HG03469 (cell line): Measurements from ENCODE around the gene MUC20.
"Not testable (repeated sequence)": the region's sequence is repeated elsewhere in the genome, so short reads cannot be mapped to it uniquely, and the experiment has no call there.

Source experiments
- ATAC-seq: cut with Tn5 transposase; IDR thresholded peaks from one replicate; pipeline ENCODE4 v1.9.1; 2021; ENCODE audit warnings: mild to moderate bottlenecking, moderate library complexity, moderate number of reproducible peaks; ENCODE audit not compliant: unreplicated experiment

The MUC20 gene

DNA sequence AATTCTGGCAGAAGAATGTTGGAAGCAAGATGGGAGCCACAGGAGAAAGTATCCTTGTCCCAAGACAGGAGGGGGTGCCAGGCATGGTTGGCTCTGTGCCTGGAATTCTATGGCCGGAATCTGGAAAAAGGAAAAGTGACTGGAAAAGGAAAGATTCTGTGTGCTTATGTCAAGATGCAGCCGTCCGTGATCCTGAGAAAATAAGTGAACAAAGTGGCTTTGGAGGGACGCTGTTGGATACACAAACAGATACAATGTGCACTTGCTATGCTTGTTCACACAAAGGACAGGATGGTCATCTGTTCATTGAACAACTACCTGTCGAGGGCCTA lies 28.5 kb upstream of the MUC20 start:
- no peak for ATAC-seq

DNA sequence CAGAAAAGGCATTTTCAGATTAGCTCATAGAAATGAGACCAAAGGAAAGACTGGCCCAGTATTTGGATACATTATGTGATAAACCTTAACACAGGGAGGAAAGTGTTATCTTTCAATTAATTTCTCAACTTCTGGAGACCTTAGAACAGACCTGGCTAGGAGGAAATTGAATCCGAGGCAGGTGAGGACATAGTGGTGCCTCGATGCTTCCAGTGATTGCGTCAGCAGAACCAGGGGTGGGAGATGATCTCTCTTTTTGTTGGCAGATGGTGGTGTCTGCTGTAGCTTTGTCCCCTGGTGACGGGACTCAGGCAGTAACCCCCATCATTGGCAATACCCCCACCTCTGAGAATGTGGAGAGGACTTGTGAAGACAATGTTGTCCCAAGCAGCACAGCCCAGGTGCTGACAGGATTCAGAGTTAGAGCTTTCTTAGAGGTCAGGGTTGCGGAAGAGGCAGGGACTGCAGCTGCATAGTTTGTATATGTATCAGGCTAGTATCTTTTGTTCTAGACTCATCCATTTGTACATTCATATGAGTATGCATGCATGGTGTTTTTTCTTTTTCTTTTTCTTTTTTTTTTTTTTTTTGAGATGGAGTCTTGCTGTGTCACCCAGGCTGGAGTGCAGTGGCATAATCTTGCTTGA lies 27.9 kb upstream of the MUC20 start:
- ATAC-seq = no peak

DNA sequence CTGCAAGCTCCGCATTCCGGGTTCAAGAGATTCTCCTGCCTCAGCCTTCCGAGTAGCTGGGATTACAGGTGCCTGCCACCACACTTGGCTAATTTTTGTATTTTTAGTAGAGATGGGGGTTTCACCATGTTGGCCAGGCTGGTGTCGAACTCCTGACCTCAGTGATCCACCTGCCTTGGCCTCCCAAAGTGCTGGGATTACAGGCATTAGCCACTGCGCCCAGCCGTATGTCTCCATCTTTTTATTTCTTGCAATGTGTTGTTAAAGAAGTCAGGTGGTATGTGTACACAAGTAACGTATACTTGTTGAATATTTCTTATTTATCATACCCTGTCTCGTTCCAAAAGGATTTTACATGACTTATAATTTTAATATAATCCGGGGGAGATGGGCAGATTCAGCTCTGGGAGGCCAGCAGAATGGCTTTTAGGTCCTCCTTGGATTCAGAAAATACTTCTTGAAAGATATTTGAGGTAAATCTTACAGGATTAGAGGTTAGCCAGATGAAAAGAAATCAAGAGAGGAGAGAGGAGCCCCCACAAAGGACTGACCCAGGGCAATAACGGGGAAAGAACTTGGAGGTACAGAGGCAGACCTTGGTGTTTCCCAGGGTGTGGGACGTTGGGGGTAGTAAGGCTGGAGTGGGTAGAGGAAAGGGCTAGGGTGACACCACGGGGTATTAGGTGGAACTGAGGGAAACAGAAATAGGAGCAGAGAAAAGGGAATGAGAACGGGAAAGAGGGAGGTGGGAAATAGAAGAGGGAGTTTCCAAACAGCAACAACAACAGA lies 27.2 kb upstream of the MUC20 start:
- ATAC-seq = no peak

DNA sequence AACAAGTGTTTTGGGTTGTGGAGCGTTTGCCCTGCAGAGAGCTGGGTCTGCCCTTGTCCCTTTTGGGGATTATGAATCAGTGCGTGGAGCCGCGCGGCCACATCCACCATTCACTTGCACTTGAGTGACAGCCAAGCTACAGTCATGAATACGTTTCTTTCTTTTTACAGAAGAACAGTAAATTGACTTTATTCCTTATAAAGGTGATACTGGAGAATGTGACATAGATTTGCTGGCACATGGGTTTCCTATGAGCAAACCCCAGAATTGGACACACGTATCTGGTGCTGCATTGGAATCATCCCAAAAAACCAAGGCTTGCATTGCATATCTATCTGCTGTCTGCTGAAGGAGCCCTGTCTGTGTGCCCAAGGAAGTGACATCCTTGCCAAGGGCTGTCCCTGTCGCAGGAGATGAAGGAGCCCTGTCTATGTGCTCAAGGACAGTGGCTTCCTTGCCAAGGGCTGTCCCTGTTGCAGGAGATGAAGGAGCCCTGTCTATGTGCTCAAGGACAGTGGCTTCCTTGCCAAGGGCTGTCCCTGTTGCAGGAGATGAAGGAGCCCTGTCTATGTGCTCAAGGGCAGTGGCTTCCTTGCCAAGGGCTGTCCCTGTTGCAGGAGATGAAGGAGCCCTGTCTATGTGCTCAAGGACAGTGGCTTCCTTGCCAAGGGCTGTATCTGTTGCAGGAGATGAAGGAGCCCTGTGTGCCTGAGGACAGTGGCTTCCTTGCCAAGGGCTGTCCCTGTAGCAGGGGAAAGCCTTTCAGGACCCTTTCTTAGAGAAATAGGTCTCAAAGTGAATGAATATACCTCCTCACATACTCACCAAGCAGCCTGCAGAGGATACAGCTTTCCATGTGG lies 26.3 kb upstream of the MUC20 start:
- ATAC-seq = not testable (repeated sequence)

DNA sequence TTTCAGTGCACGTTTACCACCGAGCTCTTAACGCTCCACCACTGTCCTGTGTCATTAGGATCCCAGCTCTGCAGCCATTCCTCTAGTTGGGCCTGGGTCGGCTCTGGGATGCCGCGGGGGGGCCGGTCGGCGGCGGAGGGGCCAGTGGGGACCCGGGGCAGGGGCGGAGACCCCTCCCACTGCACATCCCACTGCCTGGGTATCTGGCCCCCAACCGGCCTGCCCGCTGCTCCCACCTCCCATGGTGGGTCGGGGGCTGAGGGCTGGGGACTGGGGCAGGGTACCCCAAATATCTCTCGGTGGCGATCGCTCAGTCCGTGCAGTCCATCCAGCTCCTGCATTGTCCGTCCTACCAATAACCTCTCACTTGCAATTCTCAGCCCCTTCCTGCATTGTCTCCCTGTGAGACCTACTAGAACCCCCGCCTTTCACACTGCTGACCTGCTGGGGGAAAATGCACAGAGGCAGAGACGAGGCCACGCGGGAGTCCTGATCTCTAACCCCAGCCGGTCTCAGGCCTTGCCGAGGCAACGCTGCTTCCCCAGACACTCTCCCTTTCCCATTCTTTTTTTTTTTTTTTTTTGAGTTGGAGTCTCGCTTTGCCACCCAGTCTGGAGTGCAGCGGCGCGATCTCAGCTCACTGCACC lies 24.0 kb upstream of the MUC20 start:
- no peak for ATAC-seq

DNA sequence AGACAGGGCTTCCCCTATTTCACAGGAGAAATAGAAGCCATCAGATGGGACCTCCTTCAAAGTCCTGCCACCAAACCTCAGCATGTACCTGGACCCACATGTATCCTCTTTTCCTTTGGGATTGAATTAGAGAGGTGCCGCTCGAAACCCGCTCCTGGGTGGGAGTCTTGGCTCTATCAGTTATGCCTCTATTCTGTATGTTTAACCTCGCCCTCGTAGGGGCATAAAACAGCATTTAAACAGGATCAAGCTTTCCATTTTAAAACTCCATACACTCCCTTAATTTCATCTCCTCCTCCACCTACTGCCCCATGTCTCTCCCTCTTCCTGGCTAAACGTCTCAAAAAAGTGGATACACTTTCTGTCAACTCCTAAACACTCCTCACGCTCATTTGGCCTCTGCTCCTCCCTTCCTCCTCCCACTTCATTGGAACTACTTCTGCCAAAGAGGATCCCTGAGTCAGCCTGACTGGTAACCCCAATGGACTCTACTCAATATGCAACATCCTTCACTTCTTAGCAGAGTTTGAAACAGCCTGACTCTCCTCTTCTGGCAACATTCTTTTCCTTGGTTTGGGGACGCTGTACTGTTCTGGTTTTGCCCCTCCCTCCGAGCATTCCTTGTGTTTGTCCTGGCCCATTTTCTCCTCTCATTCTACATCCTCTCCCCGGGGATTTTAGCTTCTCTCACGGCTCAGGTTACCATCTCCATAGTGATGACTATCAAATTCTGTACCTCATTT lies 23.0 kb upstream of the MUC20 start:
- no peak for ATAC-seq

DNA sequence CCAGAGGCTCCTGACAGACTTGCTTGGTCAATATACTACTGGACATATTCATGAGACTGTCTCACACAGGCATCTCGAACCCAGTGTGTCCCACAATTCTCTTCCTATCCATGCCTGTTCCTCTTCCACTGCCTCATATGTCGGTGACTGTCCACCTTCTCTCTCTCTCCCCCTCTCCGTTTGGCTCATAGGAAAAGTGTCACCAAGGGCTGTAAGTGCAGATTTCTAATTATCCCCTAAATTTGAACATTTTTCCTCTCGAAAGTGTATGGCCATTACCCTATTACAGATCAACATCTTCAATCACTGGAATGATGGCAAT lies 22.5 kb upstream of the MUC20 start:
- no peak for ATAC-seq

DNA sequence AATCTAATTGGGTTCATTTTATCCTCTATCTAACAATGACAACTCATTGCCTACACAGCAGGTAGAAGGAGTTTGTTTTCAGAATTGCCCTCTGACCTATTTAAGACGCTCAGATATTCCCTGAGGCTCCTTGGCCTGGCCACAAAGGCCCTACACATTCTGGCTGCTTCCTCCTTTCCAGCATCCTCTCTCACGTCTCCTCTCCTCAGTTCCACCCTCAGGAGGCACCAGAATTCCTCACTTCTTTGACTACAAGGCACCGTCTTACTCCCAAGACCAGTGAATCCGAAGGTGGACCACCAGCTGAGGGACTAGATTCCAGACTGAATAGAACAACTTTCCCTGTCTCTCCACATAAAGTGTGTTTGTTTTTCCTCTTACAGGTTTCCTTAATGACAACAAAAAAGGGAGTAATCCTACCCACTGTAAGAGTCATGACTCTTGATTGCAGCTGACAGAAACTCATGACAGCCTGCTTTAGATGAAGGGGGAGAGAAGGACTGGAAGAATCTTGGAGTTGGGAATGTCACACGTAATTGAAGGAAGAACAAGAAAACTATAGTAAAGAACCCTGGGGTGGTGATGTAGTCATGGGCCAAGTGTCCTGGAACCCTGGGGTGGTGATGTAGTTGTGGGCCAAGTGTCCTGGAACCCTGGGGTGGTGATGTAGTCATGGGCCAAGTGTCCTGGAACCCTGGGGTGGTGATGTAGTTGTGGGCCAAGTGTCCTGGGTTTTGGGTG lies 22.0 kb upstream of the MUC20 start:
- no peak for ATAC-seq

DNA sequence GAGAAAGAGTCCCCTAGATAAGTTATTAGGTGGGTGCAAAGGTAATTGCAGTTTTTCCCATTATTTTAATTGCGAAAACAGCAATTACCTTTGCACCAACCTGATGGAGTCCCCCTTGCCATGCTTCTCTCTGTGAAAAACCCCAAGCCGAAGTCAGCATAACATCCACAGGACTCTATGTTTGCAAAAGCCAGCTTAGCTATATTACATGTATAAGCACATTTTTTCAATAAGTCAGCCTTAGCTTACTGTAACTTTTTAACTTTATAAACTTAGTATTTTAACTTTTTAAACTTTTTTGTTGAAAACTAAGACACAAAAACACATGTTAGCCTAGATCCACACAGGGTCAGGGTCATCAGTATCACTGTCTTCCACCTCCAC lies 21.4 kb upstream of the MUC20 start:
- ATAC-seq = no peak

DNA sequence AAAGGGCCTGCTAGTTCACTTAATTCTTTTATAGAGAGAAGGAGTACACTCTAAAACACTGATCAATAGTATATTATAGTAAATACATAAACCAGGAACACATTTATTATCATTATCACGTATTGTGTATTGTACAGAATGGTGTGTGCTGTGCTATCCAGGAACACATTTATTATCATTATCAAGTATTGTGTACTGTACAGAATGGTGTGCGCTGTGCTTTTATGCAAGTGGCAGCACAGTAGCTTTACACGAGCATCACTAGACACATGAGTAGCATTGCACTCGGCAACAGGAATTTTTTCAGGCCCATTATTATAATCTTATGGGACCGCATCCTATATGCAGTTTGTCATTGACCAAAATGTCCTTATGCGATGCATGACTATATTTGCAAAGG lies 20.9 kb upstream of the MUC20 start:
- no peak for ATAC-seq

DNA sequence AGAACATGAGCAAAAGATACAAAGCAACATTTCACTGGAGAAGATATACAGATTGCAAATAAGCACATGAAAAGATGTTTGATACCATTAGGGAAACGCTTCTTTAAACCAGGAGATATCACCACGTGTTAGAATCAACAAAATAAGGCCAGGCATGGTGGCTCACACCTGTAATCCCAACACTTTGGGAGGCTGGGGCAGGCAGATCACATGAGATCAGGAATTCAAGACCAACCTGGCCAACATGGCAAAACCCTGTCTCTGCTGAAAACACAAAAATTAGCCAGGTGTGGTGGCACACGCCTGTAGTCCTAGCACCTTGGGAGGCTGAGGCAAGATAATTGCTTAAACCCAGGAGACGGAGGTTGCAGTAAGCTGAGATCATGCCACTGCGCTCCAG lies 20.5 kb upstream of the MUC20 start:
- no peak for ATAC-seq

DNA sequence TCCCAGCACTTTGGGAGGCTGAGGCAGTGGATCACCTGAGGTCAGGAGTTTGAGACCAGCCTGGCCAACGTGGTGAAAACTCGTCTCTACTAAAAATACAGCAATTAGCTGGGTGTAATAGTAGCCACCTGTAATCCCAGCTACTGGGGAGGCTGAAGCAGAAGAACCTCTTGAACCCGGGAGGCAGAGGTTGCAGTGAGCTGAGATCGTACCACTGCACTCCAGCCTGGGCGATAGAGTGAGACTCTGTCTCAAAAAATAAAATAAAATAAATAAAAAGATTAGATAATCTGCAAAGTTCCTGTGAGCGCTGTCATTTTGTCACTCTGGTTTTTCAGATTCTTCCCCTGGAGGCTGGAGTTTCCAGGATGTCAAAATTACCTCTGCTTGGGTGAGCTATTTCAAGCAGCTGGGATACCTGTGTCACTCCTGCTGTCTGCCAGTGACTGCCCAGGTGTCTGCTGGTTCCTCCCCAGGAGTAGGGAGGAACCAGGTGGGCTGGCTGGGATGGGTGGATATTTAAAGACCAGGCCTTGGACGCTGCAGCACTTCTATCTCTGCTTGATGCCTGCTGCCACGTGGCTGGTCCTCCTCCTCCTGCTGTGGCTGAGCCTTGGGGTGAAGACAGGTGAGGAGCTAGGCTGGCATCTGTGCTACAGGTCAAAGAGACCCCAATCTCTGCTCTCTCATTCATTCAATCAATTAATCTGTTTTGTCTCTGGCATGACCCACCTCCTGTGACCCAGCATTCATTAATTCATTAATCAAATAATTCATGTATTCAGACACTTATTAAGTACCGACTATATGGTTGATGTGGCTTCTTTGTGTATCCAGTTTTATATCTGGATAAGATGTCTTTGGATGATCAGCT lies 19.5 kb upstream of the MUC20 start:
- ATAC-seq = no peak

DNA sequence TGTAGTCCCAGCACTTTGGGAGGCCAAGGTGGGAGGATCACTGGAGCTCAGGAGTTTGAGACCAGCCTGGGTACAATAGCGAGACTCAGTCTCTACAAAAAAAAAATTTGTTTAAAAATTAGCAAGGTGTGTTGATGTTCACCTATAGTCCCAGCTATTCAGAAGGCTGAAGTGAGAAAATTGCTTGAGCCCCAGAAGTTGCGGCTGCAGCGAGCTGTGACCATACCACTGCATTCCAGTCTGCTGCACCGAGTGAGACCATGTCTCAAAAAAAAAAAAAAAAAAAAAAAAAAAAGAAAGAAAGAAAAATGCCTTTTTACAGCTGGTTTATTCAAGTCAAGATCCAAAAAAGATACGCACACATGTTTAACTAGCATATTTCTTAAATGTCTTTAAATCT lies 17.0 kb upstream of the MUC20 start:
- ATAC-seq = no peak

DNA sequence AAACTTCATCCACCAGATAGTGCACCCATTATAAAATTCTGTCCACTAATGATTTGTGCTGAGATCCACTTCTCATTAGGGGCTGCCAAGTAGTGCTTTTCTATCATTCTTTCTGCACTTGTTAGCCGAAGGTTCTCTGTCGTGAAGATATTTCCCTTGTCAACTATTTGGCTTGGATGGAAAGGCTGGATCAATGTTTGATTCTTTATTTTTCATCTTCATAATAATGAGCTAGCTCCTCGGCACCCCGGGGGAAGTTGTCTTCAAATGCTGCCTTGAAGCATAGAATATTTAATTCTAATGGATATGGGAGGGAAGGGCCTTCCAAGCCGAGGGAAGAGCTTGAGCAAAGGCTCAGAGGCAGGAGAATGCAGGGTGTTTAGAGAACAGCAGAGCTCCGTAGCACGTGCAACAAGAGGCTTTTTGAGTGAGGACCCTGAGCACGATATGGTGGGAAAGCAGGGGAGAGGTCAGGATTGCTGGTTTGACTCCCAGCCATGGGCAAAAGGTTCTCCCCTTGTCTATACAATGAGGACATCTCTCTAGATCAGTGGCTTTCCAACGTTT lies 16.3 kb upstream of the MUC20 start:
- ATAC-seq = no peak

DNA sequence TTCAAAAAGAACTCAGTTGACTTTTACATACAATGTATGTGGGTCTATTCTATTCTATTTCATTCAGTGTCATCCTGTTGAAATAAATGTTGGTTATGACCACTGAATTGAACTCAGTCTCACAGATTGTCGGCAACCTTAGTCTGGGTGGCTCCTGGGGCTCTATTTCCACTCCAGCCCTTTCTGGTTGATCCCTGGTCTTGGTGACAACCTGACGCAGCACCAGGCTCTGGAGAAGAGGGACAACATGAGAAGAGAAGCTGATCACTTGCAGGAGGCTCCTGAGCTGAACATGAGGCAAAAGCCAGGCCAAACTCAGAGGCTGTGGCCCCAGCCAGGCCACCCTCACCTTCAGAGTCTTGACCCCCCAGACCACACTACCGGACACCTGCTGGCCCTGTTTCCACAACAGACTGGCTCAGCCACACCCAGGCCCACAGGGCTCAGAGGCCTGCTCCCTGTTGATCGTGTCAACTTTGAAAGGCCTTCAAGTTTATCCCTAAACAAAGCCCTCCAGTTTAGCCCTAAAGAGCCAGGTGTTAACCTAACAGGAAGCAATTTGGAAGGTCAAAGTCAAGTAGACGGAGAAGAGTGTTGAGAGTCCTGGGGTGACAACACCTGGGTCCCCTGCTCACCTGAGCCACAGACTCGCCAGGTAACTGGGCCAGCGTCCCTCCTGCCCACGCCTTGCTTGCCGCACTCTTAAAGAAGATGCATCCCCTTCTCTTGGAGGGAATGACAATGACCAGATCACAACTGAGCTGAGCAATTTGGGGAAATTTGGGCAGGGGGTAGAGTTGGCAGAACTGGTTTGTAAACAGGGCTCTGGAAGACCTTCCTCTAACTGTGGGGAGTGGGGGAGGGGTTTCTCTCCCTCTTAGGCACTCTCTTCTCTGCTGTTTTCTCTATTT lies 15.4 kb upstream of the MUC20 start:
- ATAC-seq = no peak

DNA sequence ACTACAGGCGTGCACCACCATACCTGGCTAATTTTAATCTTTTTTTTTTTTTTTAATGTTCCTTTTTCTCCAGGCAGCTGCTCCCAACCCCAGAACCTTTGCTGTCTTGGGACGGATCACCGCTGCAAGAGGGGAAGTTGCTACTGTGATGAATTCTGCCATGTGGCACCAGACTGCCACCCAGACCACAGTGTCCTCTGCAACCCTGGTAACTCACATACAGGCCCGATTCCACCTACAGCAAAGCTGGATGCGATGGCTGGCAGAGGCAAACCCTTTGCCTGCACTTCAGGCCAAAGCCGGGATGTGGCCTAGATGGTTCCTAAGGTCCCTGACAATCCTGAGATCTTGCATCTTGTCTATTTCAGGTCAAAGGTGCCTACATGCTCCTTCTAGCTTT lies 12.7 kb upstream of the MUC20 start:
- no peak for ATAC-seq

DNA sequence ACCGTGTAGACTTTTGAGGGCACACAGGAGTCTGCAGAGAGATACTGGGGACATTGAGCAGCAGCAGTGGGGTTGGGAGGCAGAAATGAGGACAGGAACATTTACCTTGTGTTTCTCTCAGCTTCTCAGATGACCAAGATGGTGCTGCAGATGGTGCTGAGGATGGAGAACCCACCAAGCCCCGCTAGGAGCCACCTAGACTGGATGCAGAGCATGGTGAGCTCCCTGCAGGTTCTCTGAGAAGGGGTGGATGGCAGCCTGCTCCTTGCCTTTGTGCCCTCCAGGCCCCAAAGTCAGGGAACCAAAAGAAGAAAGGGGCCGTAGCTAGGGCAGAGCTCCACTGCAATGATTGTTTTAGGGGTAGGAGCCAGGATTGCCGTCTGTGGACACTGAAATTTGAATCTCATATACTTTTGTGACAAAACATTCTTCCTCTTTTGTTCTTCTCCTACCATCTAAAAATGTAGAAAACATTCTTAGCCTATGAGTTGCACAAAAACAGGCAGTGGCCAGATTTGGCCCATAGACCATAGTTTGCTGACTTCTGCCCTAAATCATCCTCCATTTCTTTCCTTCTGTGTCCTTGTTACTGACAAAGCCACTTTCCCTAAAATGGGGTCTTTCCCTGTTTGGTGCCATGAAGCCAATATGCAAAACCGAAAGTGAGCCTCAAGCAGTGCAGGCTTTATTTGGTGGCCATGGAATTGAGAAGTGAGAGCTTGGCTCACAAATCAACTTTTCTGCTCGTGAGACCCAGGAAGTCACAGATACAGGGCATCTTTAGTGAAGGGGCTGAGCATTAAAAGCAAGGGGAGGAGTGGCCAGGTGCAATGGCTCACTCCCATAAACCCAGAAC lies 11.9 kb upstream of the MUC20 start:
- no peak for ATAC-seq
